OCI-LY7 (cell line): ENCODE results near the gene ST8SIA2.

Experiments
- EZH2phosphoT487 ChIP-seq: fragments of 200-600 bp; sonication (generic); IDR thresholded peaks from 2 replicates; pipeline ENCODE4 v1.6.1; 2018; ENCODE audit warnings: low read depth, borderline replicate concordance, mild to moderate bottlenecking, mixed run types, antibody characterized with exemption, low read length, moderate library complexity, mixed read lengths
- TF ChIP-seq, protein P1 (sequence below): fragments of 200-600 bp; sonication (generic); conservative IDR thresholded peaks from 2 replicates; pipeline ENCODE4 v1.5.1; 2014; ENCODE audit warnings: mild to moderate bottlenecking, antibody characterized with exemption, low read length, moderate library complexity, mixed read lengths

DNA sequence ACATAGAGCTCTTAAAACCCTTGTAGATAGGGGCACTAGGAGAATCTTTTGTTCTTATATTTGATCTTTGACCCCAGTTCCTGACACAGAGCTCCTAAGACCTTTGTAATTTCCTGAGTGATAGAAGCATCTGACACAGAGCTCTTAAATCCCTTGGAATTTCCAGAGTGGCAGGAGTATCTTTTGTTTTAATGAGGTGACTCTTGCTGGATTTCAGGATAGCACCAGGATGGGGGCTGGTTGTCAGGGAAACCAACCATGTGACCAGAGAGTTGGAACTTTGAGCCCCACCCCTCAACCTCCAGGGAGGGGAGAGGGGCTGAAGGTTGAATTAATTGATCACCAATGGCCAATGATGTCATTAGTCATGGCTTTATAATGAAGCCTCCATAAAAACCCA lies 47.6 kb upstream of the ST8SIA2 start:
- TF ChIP-seq, protein P1, sequence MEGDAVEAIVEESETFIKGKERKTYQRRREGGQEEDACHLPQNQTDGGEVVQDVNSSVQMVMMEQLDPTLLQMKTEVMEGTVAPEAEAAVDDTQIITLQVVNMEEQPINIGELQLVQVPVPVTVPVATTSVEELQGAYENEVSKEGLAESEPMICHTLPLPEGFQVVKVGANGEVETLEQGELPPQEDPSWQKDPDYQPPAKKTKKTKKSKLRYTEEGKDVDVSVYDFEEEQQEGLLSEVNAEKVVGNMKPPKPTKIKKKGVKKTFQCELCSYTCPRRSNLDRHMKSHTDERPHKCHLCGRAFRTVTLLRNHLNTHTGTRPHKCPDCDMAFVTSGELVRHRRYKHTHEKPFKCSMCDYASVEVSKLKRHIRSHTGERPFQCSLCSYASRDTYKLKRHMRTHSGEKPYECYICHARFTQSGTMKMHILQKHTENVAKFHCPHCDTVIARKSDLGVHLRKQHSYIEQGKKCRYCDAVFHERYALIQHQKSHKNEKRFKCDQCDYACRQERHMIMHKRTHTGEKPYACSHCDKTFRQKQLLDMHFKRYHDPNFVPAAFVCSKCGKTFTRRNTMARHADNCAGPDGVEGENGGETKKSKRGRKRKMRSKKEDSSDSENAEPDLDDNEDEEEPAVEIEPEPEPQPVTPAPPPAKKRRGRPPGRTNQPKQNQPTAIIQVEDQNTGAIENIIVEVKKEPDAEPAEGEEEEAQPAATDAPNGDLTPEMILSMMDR: no peak
- no peak for TF ChIP-seq EZH2phosphoT487
